KMS-11 (cell line): ENCODE data around the gene ATP13A2.
A peak's percentile ranks its signal among the peaks of the same experiment; 100 is the strongest.

Experiments used
- H2AFZ ChIP-seq: fragments of 200-600 bp; sonication (generic); 2 replicates; pipeline ENCODE4 v1.6.1; 2016; ENCODE audit warnings: antibody characterized with exemption, mixed run types, low read depth
- H3K27ac ChIP-seq: fragments of 200-600 bp; sonication (generic); 2 replicates; pipeline ENCODE4 v1.6.1; 2016; ENCODE audit warnings: mild to moderate bottlenecking, mixed run types
- H3K27me3 ChIP-seq: fragments of 200-600 bp; sonication (generic); 2 replicates; pipeline ENCODE4 v1.6.1; 2017; ENCODE audit warnings: mild to moderate bottlenecking, low read depth, mixed run types, moderate library complexity; ENCODE audit not compliant: insufficient read depth
- H3K36me3 ChIP-seq: fragments of 200-600 bp; sonication (generic); 2 replicates; pipeline ENCODE4 v1.6.1; 2017; ENCODE audit warnings: mild to moderate bottlenecking, mixed run types; ENCODE audit not compliant: insufficient read depth
- H3K4me1 ChIP-seq: fragments of 200-600 bp; sonication (generic); 2 replicates; pipeline ENCODE4 v1.6.1; 2016; ENCODE audit warnings: mild to moderate bottlenecking, low read depth, mixed run types; ENCODE audit not compliant: poor library complexity, severe bottlenecking
- H3K4me2 ChIP-seq: fragments of 200-600 bp; sonication (generic); 2 replicates; pipeline ENCODE4 v1.7.0; 2016; ENCODE audit warnings: mild to moderate bottlenecking, mixed run types
- H3K4me3 ChIP-seq: fragments of 200-600 bp; sonication (generic); IDR thresholded peaks from 2 replicates; pipeline ENCODE4 v1.6.1; 2017; ENCODE audit warnings: low read depth, low read length, mixed read lengths; ENCODE audit not compliant: insufficient read depth
- H3K79me2 ChIP-seq: fragments of 200-600 bp; sonication (generic); 2 replicates; pipeline ENCODE4 v1.6.1; 2016; ENCODE audit warnings: low read depth, mixed run types; ENCODE audit not compliant: insufficient read depth
- H3K9ac ChIP-seq: fragments of 200-600 bp; sonication (generic); 2 replicates; pipeline ENCODE4 v1.6.1; 2016; ENCODE audit warnings: mild to moderate bottlenecking, mixed run types
- H4K20me1 ChIP-seq: fragments of 200-600 bp; sonication (generic); 2 replicates; pipeline ENCODE4 v1.6.1; 2016; ENCODE audit warnings: mild to moderate bottlenecking, mixed run types; ENCODE audit not compliant: insufficient read depth
- TF ChIP-seq, protein P1 (sequence below): fragments of 200-600 bp; sonication (generic); conservative IDR thresholded peaks from 2 replicates; pipeline ENCODE4 v1.6.1; 2017; ENCODE audit warnings: low read depth, mild to moderate bottlenecking, antibody characterized with exemption, low read length, moderate library complexity, mixed read lengths

Gene ATP13A2

DNA sequence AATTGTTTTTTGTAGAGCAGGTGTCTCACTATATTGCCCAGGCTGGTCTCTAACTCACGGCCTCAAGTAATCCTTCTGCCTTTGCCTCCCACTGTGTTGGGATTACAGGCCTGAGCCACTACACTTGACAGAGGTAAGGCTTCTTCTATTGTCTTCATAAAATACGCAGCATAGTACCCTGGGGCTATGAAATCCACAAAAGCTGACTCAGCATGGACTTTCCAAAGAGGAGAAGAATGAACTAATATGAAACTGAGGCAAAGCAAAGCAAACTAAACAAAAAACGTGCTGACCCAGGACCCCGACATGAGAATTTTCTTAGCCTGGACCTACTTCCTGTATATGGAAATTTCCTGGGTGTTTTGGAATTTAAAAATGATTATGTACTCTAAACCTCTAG lies 18.5 kb upstream of the ATP13A2 start:
- Histone ChIP-seq H3K4me3 (no peak overlapping the region), H3K36me3 (no peaks in the 10 kb centered on the region), H4K20me1 (no peaks in the 10 kb centered on the region)

DNA sequence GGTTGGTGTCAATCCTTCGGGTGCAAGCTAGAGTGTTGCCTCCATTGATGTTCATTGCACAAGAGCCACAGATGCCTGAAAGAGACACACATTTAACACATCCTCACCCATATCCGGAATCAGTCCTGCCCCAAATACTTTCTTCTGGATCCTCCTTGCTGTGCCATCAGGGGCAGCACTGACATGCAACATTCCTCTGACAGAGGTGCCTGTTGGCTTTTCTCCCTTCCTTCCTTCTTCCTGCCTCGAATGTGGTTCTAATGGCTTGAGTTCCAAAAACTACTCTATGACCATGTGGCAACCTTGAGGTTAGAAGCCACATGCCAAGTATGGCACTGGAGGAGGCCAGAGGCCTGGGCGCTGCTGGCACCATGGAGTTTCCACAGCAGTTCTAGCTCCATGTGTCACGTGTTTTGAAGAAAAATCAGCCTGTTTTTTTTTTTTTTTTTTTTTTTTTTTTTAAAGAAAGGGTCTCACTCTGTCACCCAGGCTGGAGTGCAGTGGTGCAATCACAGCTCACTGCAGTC lies 17.0 kb upstream of the ATP13A2 start:
- Histone ChIP-seq H3K36me3 (no peaks in the 10 kb centered on the region), H3K9ac (no peak overlapping the region), H3K4me1 (peaks cover 55% of the 10 kb centered on the region), H3K79me2 (no peaks in the 10 kb centered on the region), H3K27ac (no peak overlapping the region), H2AFZ (no peak overlapping the region), H3K27me3 (no peaks in the 10 kb centered on the region), H4K20me1 (no peaks in the 10 kb centered on the region), H3K4me3 (no peak overlapping the region), H3K4me2 (no peak overlapping the region)
- TF ChIP-seq, protein P1, sequence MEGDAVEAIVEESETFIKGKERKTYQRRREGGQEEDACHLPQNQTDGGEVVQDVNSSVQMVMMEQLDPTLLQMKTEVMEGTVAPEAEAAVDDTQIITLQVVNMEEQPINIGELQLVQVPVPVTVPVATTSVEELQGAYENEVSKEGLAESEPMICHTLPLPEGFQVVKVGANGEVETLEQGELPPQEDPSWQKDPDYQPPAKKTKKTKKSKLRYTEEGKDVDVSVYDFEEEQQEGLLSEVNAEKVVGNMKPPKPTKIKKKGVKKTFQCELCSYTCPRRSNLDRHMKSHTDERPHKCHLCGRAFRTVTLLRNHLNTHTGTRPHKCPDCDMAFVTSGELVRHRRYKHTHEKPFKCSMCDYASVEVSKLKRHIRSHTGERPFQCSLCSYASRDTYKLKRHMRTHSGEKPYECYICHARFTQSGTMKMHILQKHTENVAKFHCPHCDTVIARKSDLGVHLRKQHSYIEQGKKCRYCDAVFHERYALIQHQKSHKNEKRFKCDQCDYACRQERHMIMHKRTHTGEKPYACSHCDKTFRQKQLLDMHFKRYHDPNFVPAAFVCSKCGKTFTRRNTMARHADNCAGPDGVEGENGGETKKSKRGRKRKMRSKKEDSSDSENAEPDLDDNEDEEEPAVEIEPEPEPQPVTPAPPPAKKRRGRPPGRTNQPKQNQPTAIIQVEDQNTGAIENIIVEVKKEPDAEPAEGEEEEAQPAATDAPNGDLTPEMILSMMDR = no peak

More for the DNA sequence above, 18.5 kb upstream of the ATP13A2 start:
- H3K9ac ChIP-seq = no peak overlapping the region; the same call in 1 of the 2 replicates
- peak overlapping the region; percentile 55 for H3K27ac ChIP-seq
- no peak overlapping the region for H2AFZ ChIP-seq
- H3K79me2 ChIP-seq = peaks cover 10% of the 10 kb centered on the region
- no peaks in the 10 kb centered on the region for H3K27me3 ChIP-seq
- peaks cover 55% of the 10 kb centered on the region for H3K4me1 ChIP-seq
- H3K4me2 ChIP-seq = peak overlapping the region; percentile 71
- TF ChIP-seq, protein P1 = no peak

DNA sequence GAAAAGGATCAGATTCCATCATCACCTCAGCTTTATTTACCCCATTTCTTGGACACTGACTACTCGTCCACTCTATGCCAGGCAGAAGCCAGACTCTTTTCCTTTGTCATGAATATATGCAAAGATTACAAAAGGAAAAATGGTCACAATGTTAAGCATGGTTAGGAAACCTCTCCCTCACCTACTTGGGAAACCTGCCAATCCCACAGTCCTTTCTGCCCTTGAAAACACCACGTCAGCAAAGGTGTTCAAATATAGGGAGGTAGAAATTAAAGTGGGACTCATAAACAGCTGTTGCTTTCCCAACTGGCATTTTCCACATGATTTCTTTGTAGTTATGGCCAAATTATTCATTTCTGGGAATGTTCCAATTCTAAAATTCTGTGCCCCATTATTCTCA lies 16.2 kb upstream of the ATP13A2 start:
- Histone ChIP-seq H3K36me3 (no peaks in the 10 kb centered on the region), H2AFZ (no peak overlapping the region), H3K27me3 (no peaks in the 10 kb centered on the region), H3K79me2 (no peaks in the 10 kb centered on the region), H3K4me3 (no peak overlapping the region), H3K4me1 (peaks cover 51% of the 10 kb centered on the region), H3K4me2 (no peak overlapping the region), H4K20me1 (no peaks in the 10 kb centered on the region), H3K9ac (no peak overlapping the region), H3K27ac (no peak overlapping the region)
- TF ChIP-seq, protein P1 = no peak

DNA sequence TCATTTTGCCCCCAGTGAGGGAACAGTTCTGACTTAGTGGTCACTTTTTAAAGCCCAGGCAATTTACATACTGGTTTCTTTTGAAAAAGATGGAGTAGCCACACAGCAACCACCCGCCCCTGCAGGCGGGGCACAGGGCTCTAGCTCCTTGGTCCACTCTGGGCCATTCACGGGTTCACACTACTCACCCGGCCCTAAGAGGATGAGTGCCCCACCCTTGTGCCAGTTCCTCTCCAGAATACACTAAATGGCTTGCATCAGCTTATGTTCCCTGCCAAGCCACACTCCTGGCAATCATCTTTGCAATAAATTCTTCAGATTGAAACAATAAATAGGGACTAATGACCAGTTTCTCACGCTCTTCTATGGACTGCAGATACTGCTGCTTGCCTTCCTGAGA lies 15.7 kb upstream of the ATP13A2 start:
- no peaks in the 10 kb centered on the region for H3K36me3 ChIP-seq
- TF ChIP-seq, protein P1 = no peak

More for the DNA sequence above, 15.7 kb upstream of the ATP13A2 start:
- Histone ChIP-seq H3K27ac (no peak overlapping the region), H4K20me1 (no peaks in the 10 kb centered on the region), H2AFZ (no peak overlapping the region), H3K4me1 (peaks cover 46% of the 10 kb centered on the region), H3K4me2 (no peak overlapping the region), H3K27me3 (no peaks in the 10 kb centered on the region), H3K9ac (no peak overlapping the region), H3K4me3 (no peak overlapping the region), H3K79me2 (no peaks in the 10 kb centered on the region)
